ENCODE measurements around the gene ARHGDIB.

The ARHGDIB gene

DNA sequence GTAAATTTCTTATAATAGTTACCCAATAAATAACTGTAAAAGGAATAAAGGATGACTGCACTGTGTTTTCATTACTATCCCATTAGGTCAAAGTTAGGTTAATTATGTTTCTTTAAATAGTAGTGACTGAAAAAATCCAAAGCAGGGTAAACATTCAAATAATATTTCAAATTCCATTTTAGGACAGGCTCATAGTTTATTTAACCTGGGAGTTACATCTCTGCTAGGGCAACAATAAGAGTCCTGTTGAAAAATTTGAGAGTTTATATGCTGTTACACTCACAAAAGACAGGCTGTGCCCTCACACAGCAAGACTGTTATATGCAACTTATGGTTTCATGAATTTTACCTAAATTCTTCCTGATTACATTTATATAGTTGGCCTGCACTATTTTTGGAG is 31.1 kb downstream of the ARHGDIB start:
- no peak for DNase-seq (ENCODE audit: low spot score)

DNA sequence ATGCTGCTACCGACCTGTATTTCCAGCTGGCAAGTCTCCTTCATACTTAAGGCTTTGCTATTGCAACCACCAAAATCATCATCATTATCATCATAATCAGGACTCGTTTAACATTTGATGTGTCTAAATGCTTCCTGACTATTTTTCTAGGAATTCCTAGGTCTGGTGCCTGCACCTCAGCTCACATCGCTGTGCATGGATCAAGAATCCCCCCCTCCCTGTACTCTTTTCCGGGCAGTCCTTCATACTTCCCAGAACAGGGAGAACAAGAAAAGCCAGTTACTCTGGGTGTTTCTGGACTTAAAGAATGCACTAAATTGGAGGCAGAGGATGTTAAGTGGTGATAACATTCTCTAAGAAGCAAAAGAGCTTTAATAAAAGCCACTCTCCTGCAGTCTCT is 32.5 kb downstream of the ARHGDIB start:
- no peak for DNase-seq (ENCODE audit: low spot score)

DNA sequence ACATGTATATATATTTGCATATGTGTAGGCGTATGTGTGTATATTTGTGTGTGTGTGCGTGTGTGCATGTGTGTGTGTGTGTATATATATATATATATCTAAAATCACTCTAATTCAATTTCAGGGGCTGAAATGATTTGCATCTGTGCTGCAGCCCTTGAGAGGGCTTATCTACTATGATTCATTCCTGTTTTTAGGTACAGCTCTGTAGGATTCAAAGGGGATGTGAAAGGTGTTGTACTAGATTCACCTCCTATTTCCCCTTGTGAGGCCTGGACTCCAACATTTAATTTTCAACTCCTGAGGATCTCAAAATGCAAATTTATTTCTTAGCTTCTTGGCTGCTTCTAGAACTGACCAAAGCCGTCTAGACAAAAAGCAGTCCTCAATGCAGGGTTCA is 34.1 kb downstream of the ARHGDIB start:
- no peak for DNase-seq (ENCODE audit: low spot score)

DNA sequence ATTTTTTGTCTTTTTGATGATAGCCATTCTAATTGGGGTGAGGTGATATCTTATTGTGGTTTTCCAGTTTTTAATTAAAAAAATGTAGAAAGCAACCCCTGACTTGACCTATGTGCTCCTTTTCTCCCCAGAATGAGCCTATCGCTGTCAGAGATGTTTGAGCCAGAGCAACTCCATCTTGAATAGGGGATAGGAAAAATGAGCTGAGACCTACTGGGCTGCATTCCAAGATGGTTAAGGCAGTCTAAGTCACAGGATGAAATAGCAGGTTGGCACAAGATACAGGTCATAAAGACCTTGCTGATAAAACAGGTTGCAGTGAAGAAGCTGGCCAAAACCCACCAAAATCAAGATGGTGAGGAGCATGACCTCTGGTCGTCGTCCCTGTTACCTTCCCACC is 36.9 kb downstream of the ARHGDIB start:
- no peak for DNase-seq (ENCODE audit: low spot score)

GRCh38 chr12:14923944-14924343 is 37.5 kb downstream of the ARHGDIB start:
- no peak for DNase-seq (ENCODE audit: low spot score)

DNA sequence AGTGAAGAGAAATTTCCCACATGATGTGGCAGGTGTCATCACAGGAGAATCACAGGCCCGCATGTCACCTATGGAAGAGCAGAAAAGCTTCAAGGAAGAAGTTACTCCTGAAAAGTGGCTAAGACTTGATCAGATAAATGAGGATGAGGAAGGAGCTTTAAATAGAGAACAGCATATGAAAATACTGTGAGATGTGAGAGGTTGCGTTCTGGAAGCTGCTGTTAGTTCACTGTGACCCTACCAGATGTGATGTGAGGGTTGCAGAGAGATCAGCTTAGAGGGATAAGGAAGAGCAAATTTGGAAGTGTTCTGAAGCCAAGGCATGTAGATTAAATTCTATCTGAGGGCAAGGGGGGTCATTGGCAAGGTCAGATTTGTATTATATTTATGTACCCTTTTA is 40.2 kb downstream of the ARHGDIB start:
- DNase-seq (ENCODE audit: low spot score): no peak

DNA sequence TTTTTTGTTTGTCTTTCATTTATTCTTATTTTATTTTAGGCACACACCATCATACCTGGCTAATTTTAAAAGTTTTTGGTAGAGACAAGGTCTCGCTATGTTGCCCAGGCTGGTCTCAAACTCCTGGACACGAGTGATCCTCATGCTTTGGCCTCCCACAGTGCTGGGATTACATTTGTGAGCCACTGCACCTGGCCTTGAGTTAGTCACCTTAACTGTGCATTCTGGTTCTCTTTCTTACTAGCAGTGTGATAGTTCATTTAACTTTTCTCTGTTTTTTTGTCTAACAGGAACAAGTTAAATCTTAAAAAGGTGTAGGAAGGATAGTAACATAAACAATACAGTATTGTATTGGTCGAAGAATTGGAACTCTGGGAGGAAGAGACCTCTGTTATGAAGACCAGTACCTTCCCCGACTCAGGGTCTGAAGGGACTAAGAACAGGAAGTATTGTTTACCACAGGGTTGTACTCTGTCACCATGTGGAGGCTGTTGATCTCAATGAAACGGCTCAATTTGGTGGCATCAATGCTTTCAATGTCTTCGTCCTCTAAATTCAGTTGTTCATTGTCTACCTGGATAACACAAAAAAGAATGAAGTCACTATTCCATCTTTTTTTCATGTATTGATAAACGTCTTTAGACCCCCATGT is 40.8 kb downstream of the ARHGDIB start:
- no peak for DNase-seq (ENCODE audit: low spot score)

DNA sequence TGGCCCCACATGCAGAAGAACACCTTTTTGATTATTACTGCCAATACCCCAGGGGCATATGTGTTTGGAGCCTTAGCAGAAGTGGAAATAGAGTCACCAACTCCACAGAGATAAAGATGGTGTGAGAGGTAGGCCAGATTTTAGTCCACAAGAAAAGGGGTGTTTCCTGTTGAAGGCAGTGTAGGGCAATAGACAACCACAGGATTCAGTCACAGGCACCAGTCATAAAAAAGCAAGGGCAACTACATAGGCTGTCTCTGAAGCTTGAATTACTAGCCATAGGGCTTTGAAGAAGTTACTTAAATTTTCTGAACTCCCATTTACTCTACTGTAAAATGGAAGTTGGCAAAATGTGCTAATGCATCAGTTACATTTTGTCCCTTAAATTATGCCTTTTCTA is 41.9 kb downstream of the ARHGDIB start:
- DNase-seq (ENCODE audit: low spot score): no peak

DNA sequence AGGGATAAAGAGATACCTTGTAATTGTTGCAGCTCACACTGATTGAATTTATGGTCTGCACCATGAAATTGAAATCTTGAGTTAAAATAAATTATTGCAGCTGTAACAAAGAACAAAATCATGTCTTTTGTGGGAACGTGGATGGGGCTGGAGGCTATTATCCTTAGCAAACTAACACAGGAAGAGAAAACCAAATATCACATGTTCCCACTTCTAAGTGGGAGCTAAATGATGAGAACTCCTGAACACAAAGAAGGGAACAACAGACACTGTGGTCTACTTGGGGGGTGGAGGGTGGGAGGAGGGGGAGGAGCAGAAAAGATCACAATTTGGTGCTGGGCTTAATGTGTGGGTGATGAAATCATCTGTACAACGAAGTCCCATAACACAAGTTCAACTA is 45.7 kb downstream of the ARHGDIB start:
- DNase-seq (ENCODE audit: low spot score): no peak

- DNase-seq (ENCODE audit: low spot score): no peak
Measured at GRCh38 chr12:14913381-14913781, 48.0 kb downstream of the ARHGDIB start.

GRCh38 chr12:14911131-14911530 is 50.3 kb downstream of the ARHGDIB start:
- DNase-seq (ENCODE audit: low spot score): no peak

- DNase-seq (ENCODE audit: low spot score): no peak
Measured at GRCh38 chr12:14910090-14910915, 51.1 kb downstream of the ARHGDIB start.

DNA sequence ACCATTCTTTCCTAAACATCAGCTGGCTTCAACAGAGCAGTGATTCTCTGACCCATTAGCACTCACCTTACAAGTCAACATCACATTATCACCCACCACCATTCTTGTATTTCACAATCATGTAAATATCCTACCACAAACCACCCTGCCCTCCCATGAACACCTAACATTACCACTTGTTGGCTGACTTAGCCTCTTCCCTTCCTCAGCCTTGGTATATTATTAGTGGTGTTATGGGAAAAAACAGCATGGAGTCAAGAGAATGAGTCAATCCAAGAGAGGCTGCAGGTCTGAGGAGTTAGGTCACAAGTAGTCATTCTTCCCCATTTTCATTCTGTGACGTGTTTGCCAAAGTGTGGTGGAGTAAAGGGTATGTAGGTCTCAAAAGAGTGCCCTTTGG is 53.4 kb downstream of the ARHGDIB start:
- DNase-seq (ENCODE audit: low spot score): no peak

GRCh38 chr12:14906114-14906513 is 55.3 kb downstream of the ARHGDIB start:
- DNase-seq (ENCODE audit: low spot score): no peak

DNA sequence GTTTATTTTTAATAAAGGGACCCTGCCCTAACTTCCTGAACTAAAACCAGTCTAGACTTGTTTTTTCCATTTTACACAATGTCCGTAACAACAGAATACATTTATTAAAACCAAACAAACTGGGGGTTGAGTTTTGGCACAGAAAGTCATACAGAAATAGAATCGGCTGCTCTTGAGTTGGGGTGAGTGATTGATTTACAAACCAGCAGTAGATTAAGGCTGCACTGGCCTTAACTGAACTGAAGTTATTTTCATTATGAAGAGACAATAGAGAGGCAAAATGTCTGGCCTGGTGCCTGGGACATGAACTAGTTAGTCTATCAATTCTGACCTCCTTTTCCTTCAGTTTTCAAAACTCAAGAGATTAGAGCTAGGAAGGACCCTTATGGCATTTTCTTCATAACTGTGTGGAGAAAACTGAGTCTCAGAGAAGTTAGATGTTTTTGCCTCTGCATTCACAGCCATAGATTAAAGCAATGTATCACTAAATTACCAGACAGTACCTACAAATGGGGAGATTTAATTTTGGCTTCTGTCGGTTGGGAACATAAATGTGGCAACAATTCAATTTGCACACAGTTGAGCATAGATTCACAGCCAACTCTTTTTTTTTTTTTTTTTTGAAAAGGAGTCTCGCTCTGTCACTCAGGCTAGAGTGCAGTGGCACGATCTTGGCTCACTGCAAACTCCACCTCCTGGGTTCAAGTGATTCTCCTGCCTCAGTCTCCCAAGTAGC is 56.0 kb downstream of the ARHGDIB start:
- DNase-seq (ENCODE audit: low spot score): no peak

DNA sequence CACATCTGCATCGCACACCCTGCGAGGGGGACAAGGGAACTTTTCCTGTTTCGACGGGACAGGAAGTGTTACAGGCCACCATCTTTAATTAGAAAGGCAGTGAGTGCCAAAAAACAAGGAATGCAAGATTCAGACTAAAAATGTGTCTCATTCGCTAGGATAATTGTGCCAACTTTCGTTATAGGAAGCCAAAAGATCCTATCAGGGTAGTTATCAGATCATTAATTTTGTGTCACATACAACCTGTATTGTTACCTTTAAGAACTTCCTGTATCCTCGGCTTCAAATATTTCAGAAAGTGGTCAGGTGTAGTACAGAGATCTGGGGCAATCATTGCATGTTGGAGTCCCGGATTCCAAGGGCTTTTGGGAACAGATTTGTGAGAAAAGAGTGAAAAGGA is 56.5 kb downstream of the ARHGDIB start:
- no peak for DNase-seq (ENCODE audit: low spot score)

DNA sequence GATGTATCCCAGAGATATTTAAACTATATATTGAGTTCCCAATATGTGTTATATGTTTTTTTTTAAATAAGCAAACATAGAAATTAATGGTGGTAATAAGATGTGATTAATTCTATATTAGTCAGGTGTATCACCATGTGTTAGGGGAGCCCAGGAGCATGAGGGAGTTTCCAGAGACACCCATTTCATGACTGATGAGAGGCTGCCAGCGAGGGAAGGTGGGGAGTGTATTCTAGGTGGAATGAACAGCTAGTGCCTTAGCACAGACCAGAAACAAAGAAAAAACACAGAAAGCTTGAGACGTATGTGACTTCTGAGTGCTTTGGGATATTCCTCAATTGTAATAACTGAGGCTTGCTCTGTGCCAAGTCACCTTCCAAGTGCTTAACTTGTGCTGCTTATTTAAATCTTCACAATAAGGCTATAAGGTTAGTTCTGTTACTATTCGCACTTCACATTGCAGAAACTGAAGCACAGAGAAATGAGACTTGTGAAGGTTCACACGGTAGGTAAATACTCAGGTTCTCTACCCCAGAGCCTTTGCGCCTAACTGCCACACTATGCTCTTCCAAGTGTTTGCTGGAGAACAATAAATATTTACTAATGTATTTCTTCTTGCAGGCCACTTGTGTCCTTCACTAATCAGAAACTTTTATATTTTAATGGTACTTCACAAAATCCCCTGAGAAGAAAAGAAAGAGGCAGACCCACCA is 57.9 kb downstream of the ARHGDIB start:
- no peak for DNase-seq (ENCODE audit: low spot score)

GRCh38 chr12:14902465-14902864 is 58.9 kb downstream of the ARHGDIB start:
- no peak for DNase-seq (ENCODE audit: low spot score)

- DNase-seq (ENCODE audit: low spot score): no peak
Measured at GRCh38 chr12:14901228-14901562, 60.2 kb downstream of the ARHGDIB start.

- no peak for DNase-seq (ENCODE audit: low spot score)
Measured at GRCh38 chr12:14900521-14901227, 60.7 kb downstream of the ARHGDIB start.

- DNase-seq (ENCODE audit: low spot score): no peak
Measured at GRCh38 chr12:14896521-14897169, 64.8 kb downstream of the ARHGDIB start.

All from germinal center (tissue), 1 donor.